HG03095 (cell line): ENCODE data around the gene PAX9.

Experiments
- ATAC-seq: cut with Tn5 transposase; IDR thresholded peaks from one replicate; pipeline ENCODE4 v1.9.1; 2021; ENCODE audit warnings: moderate library complexity; ENCODE audit not compliant: unreplicated experiment

PAX9 gene

DNA sequence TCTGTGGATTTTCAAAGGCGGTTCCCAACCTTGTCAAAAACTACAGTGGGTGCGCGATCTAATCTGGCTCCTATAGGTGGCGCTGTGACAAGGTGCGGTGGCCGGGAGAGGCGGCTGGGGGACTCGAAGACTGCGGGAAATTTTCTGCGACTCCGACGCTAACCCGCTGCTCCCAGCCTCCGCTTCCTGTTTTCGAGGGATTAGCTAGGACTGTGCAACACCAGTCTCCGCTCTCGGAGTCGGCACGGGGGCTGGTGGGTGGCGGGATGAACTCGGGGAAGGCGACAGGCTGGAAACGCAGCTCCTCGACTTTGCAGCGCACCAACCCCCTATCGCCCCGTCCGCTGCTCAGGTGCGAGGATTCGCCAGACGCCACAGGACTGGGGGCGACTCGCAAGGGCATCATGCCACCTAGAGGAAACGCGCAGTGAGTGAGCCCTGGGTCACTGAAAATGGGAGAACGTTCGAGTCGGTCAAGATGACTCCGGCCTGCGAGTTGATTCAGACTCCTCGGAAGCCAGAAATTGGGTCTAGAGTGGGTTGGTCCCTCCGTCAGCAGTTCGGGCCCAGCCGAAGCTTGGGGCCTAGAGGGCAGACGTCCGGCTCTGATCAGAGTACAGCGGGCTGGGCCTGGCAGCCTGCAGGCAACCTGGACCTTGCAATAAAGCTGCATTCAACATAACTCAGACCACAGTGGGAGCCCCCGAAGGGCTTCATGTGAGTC is 5.5 kb upstream of the PAX9 start:
- no peak for ATAC-seq

GRCh38 chr14:36656687-36657398 is 4.8 kb upstream of the PAX9 start:
- no peak for ATAC-seq

- ATAC-seq: no peak
Measured at GRCh38 chr14:36657399-36658122, 4.1 kb upstream of the PAX9 start.

- no peak for ATAC-seq
Measured at GRCh38 chr14:36658123-36659009, 3.3 kb upstream of the PAX9 start.

- no peak for ATAC-seq
Measured at GRCh38 chr14:36659010-36659821, 2.4 kb upstream of the PAX9 start.

DNA sequence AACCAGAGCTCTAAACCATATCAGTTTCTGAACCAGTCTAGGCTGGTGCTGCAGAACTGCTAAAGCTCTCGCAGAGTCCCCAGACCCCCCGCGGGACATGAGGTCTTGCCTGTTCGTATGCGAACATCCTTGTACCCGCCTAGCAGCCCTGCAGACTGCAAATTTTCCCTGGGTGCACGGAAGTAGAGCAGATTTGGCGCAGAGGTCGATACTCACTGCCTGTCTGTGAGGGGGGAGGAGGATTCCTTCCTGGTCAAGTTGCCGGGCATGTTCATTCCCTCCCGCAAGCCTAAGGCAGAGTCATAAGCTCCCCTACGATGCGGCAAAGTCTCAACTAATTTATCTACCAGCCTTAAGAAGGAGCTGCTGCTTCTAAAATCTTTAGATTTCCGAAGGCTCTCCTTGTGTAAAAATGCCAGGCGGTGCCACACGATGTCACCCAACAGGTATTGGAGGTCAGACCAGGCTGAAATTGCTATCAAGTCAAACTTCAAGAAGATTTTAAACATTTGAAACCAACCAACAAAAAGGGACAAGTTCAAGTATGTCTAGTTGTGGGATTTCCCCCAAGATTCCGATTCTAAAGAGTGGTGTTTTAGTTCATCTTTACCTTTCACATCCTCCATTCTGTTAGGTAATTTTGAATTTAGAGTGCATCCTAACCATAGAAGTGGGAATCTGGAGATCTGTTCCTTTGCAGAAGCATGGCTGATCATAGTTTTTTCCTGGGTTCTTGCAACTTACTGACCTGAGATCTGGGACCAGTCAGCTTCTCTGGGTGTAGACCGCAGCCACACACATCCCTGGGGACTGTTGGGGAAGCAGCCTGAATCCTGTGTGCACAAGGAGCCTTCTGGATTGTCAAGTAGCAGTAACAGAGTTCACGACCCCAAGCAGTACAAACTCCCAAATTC is 1.6 kb upstream of the PAX9 start:
- ATAC-seq: no peak

DNA sequence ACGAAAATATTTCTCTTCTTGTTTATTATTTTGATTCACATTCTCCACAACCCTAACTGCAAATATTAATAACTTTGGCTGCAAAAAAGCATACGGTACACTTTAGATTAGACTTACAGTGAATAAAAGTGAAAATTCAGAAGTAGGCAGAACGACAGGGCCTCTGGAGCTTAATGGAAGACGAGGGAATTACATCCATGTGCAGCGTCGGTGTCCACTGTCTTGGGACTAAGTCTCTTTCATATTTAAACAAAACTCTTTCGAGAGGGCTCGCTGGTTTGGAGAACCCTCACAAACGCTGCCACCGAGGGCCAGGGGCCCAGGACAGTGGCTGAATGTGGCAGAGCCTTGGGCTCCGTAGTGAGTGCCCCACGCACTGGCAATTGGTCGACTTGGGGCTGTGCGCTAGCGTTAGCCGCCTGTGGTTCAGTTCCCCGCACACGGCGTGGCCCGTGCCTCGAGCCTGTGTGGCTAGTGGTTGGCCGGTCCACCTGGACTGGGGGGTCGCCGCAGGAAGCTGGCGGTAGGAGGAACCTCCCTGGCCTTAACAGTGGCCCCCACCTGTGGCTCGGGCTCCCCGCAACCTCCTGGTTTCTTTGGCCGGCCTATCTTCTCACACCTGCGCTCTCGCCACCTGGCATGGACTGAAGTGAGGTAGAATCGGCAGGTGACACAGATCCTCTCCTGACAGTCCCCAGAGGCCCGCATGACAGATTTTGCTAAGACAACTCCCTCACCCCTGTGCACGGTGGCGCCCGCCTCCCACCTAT is 739 bp upstream of the PAX9 start:
- no peak for ATAC-seq

DNA sequence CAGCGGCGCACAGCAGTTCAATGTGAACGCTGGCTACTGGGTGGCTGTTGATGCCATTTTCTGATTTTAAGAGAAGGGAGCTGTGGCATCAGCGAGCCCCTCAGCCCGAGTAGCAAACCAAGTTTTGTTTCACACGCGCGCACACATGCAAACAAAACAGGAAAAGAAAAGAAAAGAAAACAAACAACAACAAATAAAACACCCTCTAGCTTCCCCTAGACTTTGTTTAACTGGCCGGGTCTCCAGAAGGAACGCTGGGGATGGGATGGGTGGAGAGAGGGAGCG is 540 bp downstream of the PAX9 start:
- no peak for ATAC-seq

DNA sequence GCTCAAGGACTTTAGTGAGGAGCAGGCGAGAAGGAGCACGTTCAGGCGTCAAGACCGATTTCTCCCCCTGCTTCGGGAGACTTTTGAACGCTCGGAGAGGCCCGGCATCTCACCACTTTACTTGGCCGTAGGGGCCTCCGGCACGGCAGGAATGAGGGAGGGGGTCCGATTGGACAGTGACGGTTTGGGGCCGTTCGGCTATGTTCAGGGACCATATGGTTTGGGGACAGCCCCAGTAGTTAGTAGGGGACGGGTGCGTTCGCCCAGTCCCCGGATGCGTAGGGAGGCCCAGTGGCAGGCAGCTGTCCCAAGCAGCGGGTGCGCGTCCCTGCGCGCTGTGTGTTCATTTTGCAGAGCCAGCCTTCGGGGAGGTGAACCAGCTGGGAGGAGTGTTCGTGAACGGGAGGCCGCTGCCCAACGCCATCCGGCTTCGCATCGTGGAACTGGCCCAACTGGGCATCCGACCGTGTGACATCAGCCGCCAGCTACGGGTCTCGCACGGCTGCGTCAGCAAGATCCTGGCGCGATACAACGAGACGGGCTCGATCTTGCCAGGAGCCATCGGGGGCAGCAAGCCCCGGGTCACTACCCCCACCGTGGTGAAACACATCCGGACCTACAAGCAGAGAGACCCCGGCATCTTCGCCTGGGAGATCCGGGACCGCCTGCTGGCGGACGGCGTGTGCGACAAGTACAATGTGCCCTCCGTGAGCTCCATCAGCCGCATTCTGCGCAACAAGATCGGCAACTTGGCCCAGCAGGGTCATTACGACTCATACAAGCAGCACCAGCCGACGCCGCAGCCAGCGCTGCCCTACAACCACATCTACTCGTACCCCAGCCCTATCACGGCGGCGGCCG is 1.1 kb downstream of the PAX9 start:
- no peak for ATAC-seq

- ATAC-seq: no peak
Measured at GRCh38 chr14:36663404-36664321, 2.0 kb downstream of the PAX9 start.

DNA sequence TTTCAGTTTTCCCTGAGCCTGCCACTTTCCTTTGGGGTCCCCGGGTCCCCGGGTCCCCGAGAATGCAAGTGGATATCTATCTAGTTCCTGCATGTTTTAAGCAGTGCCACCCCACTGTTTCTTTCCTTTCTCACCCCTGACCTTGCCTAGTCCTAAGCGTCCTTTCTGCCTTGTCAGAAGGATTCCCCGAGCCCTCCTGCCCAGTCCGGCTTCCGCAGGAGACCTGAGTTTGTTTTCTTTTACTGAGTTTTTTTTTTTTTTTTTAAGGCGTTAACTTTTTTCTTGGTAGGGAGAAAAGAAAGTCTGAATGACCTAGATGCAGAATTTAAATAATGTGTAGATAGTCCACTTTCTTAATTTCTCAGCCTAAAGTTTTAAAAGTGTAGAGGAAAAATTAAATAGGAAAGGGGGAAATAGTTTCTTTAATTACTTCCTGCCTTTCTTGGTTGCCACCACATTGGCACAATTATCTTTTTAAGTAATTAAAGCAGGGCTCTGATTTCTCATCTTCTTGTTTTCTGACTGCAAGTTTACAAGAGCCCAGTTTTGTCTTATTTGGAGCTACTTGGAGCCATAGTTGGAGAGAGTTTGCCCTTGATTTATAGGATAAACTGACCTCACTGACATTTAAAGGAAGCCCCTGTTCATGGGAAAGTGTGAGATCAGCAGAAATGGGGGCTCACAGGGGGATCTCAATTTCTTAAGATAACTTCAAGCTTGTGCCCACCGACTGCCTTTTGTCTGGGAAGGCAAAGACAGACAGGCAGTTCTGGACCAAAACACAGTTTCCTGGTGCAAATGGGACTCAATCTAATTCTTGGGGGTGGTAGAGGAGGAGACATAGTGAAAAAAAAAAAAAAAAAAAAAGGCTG is 2.9 kb downstream of the PAX9 start:
- ATAC-seq: no peak

DNA sequence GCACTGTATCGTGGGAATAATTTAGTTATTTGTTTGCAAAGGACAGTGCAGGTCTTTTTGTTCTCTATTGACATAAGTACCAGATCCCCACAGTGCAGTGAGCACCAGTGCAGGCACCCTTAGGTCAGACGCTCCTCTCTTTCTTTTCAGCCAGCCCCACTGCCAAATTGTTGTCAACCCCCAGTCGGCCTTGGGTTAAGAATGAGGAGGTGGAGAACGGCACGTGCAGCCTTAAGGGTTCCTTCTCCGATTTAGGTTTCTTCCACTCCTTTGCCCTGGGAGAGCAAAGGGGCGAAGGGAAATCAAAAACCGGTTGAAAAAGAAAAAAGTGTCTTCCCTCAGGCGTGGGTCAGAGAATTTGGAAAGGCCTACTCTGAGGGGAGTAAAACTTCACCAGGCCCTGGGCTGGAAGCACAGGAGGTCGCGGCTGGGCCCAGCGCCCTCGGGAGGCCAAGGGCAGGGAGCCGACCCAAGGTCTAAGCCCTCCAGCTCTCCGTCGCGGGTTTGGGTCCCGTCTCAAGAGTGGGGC is 4.3 kb downstream of the PAX9 start:
- no peak for ATAC-seq

DNA sequence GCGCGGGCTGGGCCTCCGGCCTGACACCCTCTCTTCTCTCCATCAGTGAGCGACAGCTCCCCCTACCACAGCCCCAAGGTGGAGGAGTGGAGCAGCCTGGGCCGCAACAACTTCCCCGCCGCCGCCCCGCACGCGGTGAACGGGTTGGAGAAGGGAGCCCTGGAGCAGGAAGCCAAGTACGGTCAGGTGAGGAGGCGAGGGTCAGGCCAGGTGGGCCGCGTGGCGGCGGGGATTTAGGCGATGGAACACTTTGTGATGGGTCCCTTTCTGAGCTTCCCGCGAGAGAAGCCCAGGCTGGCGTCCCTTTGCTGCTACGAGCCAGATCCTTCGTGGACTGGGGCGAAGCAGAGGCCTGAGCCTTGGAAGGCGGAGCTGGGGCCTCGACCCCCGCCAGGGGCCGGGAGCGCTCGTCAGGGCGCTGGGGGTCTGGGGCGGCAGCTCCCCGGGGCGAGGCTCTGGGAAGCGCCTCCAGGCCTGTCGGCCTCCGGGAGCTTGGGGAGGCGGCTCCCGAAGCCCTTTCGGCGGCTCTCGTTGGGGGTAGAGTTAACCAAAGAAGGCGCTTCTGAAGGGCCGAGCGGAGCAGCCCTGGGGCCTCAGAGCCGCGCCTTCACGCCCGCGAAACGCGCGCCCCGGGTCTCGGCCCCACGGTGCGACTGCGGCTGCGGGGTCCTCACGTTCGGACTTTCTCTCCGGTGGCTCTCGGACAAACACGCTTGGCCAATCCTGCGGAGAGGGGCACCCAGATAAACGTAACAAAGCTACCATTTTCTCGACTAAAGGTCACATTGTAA is 5.0 kb downstream of the PAX9 start:
- no peak for ATAC-seq

GRCh38 chr14:36667679-36668078 is 6.0 kb downstream of the PAX9 start:
- no peak for ATAC-seq

- ATAC-seq: no peak
Measured at GRCh38 chr14:36671149-36671548, 9.5 kb downstream of the PAX9 start.
